Measurements from ENCODE around the gene KLHL29.

Gene KLHL29

GRCh38 chr2:23683001-23683400, 298.0 kb downstream of the KLHL29 start:
- DNase-seq (ENCODE audit: low spot score): no peak

GRCh38 chr2:23684395-23685176, 299.6 kb downstream of the KLHL29 start:
- DNase-seq (ENCODE audit: low spot score): no peak

GRCh38 chr2:23685181-23685580, 300.2 kb downstream of the KLHL29 start:
- no peak for DNase-seq (ENCODE audit: low spot score)

- no peak for DNase-seq (ENCODE audit: low spot score)
Observed at GRCh38 chr2:23685706-23686105, 300.7 kb downstream of the KLHL29 start.

GRCh38 chr2:23686405-23687029, 301.5 kb downstream of the KLHL29 start:
- DNase-seq (ENCODE audit: low spot score): no peak

- DNase-seq (ENCODE audit: low spot score): no peak
Observed at GRCh38 chr2:23687214-23687613, 302.2 kb downstream of the KLHL29 start.

- no peak for DNase-seq (ENCODE audit: low spot score)
Observed at GRCh38 chr2:23687713-23688112, 302.7 kb downstream of the KLHL29 start.

GRCh38 chr2:23688486-23689130, 303.6 kb downstream of the KLHL29 start:
- no peak for DNase-seq (ENCODE audit: low spot score)

GRCh38 chr2:23689131-23689700, 304.2 kb downstream of the KLHL29 start:
- no peak for DNase-seq (ENCODE audit: low spot score)

GRCh38 chr2:23689891-23690290, 304.9 kb downstream of the KLHL29 start:
- no peak for DNase-seq (ENCODE audit: low spot score)

- DNase-seq (ENCODE audit: low spot score): no peak
Observed at GRCh38 chr2:23690421-23691105, 305.6 kb downstream of the KLHL29 start.

- no peak for DNase-seq (ENCODE audit: low spot score)
Observed at GRCh38 chr2:23691106-23691470, 306.1 kb downstream of the KLHL29 start.

- DNase-seq (ENCODE audit: low spot score): no peak
Observed at GRCh38 chr2:23691565-23691964, 306.6 kb downstream of the KLHL29 start.

- no peak for DNase-seq (ENCODE audit: low spot score)
Observed at GRCh38 chr2:23692263-23692662, 307.3 kb downstream of the KLHL29 start.

GRCh38 chr2:23692851-23693605, 308.0 kb downstream of the KLHL29 start:
- DNase-seq (ENCODE audit: low spot score): no peak

GRCh38 chr2:23693606-23693951, 308.6 kb downstream of the KLHL29 start:
- no peak for DNase-seq (ENCODE audit: low spot score)

- DNase-seq (ENCODE audit: low spot score): no peak
Observed at GRCh38 chr2:23694058-23695045, 309.4 kb downstream of the KLHL29 start.

GRCh38 chr2:23695214-23695889, 310.4 kb downstream of the KLHL29 start:
- DNase-seq (ENCODE audit: low spot score): no peak

GRCh38 chr2:23695890-23696751, 311.1 kb downstream of the KLHL29 start:
- no peak for DNase-seq (ENCODE audit: low spot score)

All from CD4-positive, alpha-beta T cell treated with Interleukin-2 at 100 ng/mL for 4 hours (primary cell).